Activated naive CD4-positive, alpha-beta T cell treated with anti-CD3 and anti-CD28 coated beads for 36 hours (primary cell): ENCODE results near the gene STX10. TPM values are rescaled to one million over a fixed set of nuclear protein-coding genes. Genes with fewer than 3 reads are reported as not detected.

ENCODE experiments used
- CTCF ChIA-PET: fragments of 350-600 bp; sonication (Branson Sonifier 250); formaldehyde crosslinking; loops from one replicate; lab custom pipeline; 2021; ENCODE audit warnings: antibody characterized with exemption; lab: Charles Lee
- DNase-seq: peaks from one replicate; pipeline ENCODE4 v3.0.0-alpha.2; 2020
- H3K27ac Mint-ChIP-seq: one replicate; pipeline ENCODE4 v1.8.0; 2021; ENCODE audit warnings: mild to moderate bottlenecking, mixed read lengths
- H3K27me3 Mint-ChIP-seq: one replicate; pipeline ENCODE4 v1.8.0; 2021; ENCODE audit warnings: low read depth, mixed read lengths
- H3K36me3 Mint-ChIP-seq: one replicate; pipeline ENCODE4 v1.8.0; 2021; ENCODE audit warnings: low read depth, mixed read lengths
- H3K4me1 Mint-ChIP-seq: one replicate; pipeline ENCODE4 v1.8.0; 2021; ENCODE audit warnings: low read depth, mixed read lengths
- H3K4me3 Mint-ChIP-seq: one replicate; pipeline ENCODE4 v1.8.0; 2021; ENCODE audit warnings: mild to moderate bottlenecking, moderate library complexity, mixed read lengths
- H3K9me3 Mint-ChIP-seq: one replicate; pipeline ENCODE4 v1.8.0; 2021; ENCODE audit warnings: mixed read lengths
- intact Hi-C: fragments of 100-400 bp; cut with micrococcal nuclease; formaldehyde crosslinking; loops from one replicate; pipeline ENCODE4 v1.15.1; 2023
- total RNA-seq, 2 experiments: library from RNA; stranded (reverse); gene quantifications; one replicate each; pipeline ENCODE4 v1.2.3, GENCODE V29; 2021

STX10 gene
- total RNA-seq, 2 experiments from 2014 or later: 48.3 to 48.9 TPM

GRCh38 chr19:13135068-13136062 lies 14.8 kb downstream of the STX10 start:
- CTCF ChIA-PET: interaction anchor here (0.5 to 0.7 kb wide), 2 partner anchors 104 to 198 kb away, joined by 3 to 4 read pairs; no protein-coding TSS in a partner anchor
- H3K4me3 Mint-ChIP-seq: no peak overlapping the region
- peaks cover 31% of the 10 kb centered on the region for H3K4me1 Mint-ChIP-seq
- no peak overlapping the region for H3K27ac Mint-ChIP-seq
- DNase-seq: no peak
- peaks cover 8% of the 10 kb centered on the region for H3K36me3 Mint-ChIP-seq
- no peaks in the 10 kb centered on the region for H3K27me3 Mint-ChIP-seq
- H3K9me3 Mint-ChIP-seq: no peaks in the 10 kb centered on the region
- intact Hi-C loops: no loop called here

GRCh38 chr19:13134626-13135025 lies 15.5 kb downstream of the STX10 start:
- H3K36me3 Mint-ChIP-seq: peaks cover 8% of the 10 kb centered on the region
- H3K4me3 Mint-ChIP-seq: no peak overlapping the region
- intact Hi-C loops: no loop called here
- DNase-seq: no peak
- H3K9me3 Mint-ChIP-seq: no peaks in the 10 kb centered on the region
- no peaks in the 10 kb centered on the region for H3K27me3 Mint-ChIP-seq
- CTCF ChIA-PET: interaction anchor here (0.7 kb wide), 1 partner anchor 104 kb away, joined by 3 read pairs; no protein-coding TSS in a partner anchor
- no peak overlapping the region for H3K27ac Mint-ChIP-seq
- peaks cover 31% of the 10 kb centered on the region for H3K4me1 Mint-ChIP-seq

GRCh38 chr19:13133241-13133870 lies 16.8 kb downstream of the STX10 start:
- Mint-ChIP-seq H3K4me1 (peaks cover 34% of the 10 kb centered on the region), H3K9me3 (no peaks in the 10 kb centered on the region), H3K27me3 (no peaks in the 10 kb centered on the region), H3K27ac (peak overlapping the region; percentile 79), H3K36me3 (peaks cover 8% of the 10 kb centered on the region), H3K4me3 (no peak overlapping the region)
- CTCF ChIA-PET: interaction anchor here (1.4 kb wide), 1 partner anchor 29 kb away, joined by 4 read pairs; no protein-coding TSS in a partner anchor
- intact Hi-C loops: no loop called here
- DNase-seq: no peak

DNA sequence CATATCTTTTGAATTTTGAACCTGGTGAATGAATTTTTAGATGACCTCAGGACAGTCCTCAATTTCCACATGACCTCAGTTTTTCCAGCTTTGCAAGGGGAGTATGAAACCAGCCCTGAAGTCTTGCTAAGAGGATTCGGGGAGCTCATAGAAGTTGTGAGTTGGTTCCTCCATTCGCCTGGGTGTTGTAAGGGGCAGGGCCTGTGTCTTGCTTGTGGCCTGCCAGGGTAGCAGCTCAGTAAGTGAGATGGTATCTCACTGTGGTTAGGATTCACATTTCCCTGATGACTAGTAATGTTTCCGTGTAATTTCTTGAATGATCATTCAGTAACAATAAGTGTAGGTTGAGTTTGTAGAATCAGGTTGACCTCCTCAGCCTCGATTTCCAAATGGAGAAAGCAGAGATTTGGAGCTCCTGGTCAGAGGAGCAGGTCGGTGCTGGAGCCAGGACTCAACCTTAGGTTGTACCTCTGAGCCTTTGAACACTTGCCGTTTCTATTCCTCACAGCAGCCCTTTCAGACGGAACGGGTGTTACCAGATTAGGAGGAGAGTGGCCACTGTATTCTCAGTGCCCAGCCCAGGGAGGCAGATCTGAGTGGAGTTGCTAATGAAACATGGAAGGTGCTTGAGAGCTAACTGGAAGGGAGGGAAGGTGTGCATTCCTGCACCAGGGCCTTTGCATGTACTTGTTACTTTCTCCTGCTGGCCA lies 17.5 kb downstream of the STX10 start:
- H3K4me1 Mint-ChIP-seq: peaks cover 38% of the 10 kb centered on the region
- H3K36me3 Mint-ChIP-seq: peaks cover 8% of the 10 kb centered on the region
- no peaks in the 10 kb centered on the region for H3K9me3 Mint-ChIP-seq
- H3K4me3 Mint-ChIP-seq: no peak overlapping the region
- peak overlapping the region; percentile 79 for H3K27ac Mint-ChIP-seq
- no peaks in the 10 kb centered on the region for H3K27me3 Mint-ChIP-seq
- DNase-seq: peak; percentile 51
- intact Hi-C loops: no loop called here
- CTCF ChIA-PET: interaction anchor here (0.6 to 1.4 kb wide), 3 partner anchors 24 to 33 kb away, joined by 3 to 4 read pairs (median 4); no protein-coding TSS in a partner anchor

- Mint-ChIP-seq H3K9me3 (no peaks in the 10 kb centered on the region), H3K27ac (peak overlapping the region; percentile 70), H3K36me3 (peaks cover 7% of the 10 kb centered on the region), H3K4me1 (peaks cover 39% of the 10 kb centered on the region), H3K27me3 (no peaks in the 10 kb centered on the region), H3K4me3 (no peak overlapping the region)
- CTCF ChIA-PET: no interaction called here
- intact Hi-C loops: no loop called here
- DNase-seq: no peak
Measured at GRCh38 chr19:13130886-13131490, 19.2 kb downstream of the STX10 start.

DNA sequence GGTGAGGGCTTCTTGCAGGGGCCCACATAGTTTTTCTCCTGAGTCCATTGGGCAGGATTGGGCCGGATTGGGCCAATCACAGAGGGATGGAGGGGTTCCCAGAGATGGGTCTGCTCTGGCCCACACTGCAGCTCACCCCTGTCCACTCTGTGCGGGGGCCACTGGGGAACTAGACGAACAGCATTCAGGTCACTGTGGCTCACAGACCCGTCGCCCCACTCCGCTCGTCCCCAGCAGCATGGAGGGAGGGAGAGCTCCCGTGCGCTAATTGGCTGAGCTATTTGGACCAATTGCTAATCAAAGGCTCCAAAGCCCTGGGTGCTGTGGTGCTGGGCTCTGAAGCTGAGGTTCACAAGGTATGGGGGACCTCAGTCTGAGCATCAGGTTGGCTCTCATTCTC lies 20.8 kb downstream of the STX10 start:
- intact Hi-C loops: no loop called here
- Mint-ChIP-seq H3K27ac (no peak overlapping the region), H3K9me3 (no peaks in the 10 kb centered on the region), H3K27me3 (no peaks in the 10 kb centered on the region), H3K36me3 (peaks cover 8% of the 10 kb centered on the region), H3K4me1 (peaks cover 39% of the 10 kb centered on the region), H3K4me3 (no peak overlapping the region)
- CTCF ChIA-PET: interaction anchor here (1.3 kb wide), 1 partner anchor 164 kb away, joined by 4 read pairs; no protein-coding TSS in a partner anchor
- DNase-seq: no peak

DNA sequence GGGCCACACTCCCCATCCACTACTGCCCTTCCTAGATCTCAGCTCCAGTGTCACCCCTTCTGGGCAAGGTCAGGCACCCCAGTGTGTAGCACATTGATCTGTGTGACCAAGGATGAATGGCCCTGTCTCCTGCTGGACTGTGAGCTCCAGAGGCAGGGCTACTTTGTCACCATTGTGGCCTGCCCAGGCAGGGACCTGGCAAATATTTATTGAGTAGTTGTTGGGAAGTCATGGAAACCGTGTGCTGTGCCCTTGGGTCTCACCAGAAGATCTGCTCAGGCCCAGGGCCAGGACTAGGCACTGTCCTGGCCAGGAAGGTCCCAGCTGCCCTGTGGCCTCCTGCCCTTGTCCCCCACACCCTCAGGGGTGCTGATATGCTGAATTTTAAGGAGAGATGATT lies 21.6 kb downstream of the STX10 start:
- H3K9me3 Mint-ChIP-seq: no peaks in the 10 kb centered on the region
- H3K4me3 Mint-ChIP-seq: no peak overlapping the region
- peak overlapping the region; percentile 37 for H3K27ac Mint-ChIP-seq
- no peak for DNase-seq
- H3K36me3 Mint-ChIP-seq: peaks cover 8% of the 10 kb centered on the region
- no peaks in the 10 kb centered on the region for H3K27me3 Mint-ChIP-seq
- peaks cover 39% of the 10 kb centered on the region for H3K4me1 Mint-ChIP-seq
- CTCF ChIA-PET: interaction anchor here (1.3 kb wide), 1 partner anchor 163 kb away, joined by 4 read pairs; no protein-coding TSS in a partner anchor
- intact Hi-C loops: no loop called here

- Mint-ChIP-seq H3K4me1 (peaks cover 34% of the 10 kb centered on the region), H3K27me3 (no peaks in the 10 kb centered on the region), H3K4me3 (no peak overlapping the region), H3K9me3 (no peaks in the 10 kb centered on the region), H3K36me3 (peaks cover 8% of the 10 kb centered on the region), H3K27ac (no peak overlapping the region)
- CTCF ChIA-PET: interaction anchor here (0.6 kb wide), 1 partner anchor 32 kb away, joined by 4 read pairs; no protein-coding TSS in a partner anchor
- no peak for DNase-seq
- intact Hi-C loops: no loop called here
Measured at GRCh38 chr19:13127811-13128575, 22.2 kb downstream of the STX10 start.

GRCh38 chr19:13127051-13127450 lies 23.1 kb downstream of the STX10 start:
- Mint-ChIP-seq H3K4me3 (no peak overlapping the region), H3K36me3 (peaks cover 8% of the 10 kb centered on the region), H3K27ac (no peak overlapping the region), H3K27me3 (no peaks in the 10 kb centered on the region), H3K4me1 (peaks cover 27% of the 10 kb centered on the region), H3K9me3 (no peaks in the 10 kb centered on the region)
- intact Hi-C loops: no loop called here
- CTCF ChIA-PET: no interaction called here
- no peak for DNase-seq

GRCh38 chr19:13122980-13123957 lies 26.9 kb downstream of the STX10 start:
- Mint-ChIP-seq H3K4me3 (no peak overlapping the region), H3K9me3 (no peaks in the 10 kb centered on the region), H3K36me3 (peaks cover 5% of the 10 kb centered on the region), H3K27me3 (no peaks in the 10 kb centered on the region), H3K4me1 (peaks cover 43% of the 10 kb centered on the region), H3K27ac (no peak overlapping the region)
- intact Hi-C loops: no loop called here
- DNase-seq: no peak
- CTCF ChIA-PET: interaction anchor here (0.6 kb wide), 1 partner anchor 155 kb away, joined by 3 read pairs; no protein-coding TSS in a partner anchor
